Fibroblast of skin of right quadriceps (primary cell): ENCODE measurements around the gene IGF1.

Source experiments
- DNase-seq: peaks from one replicate; pipeline ENCODE4 v3.0.0-alpha.2; 2013

IGF1 gene

GRCh38 chr12:102425109-102426039 is 55.0 kb downstream of the IGF1 start:
- DNase-seq = no peak

- DNase-seq = no peak
Observed at GRCh38 chr12:102423462-102423861, 56.9 kb downstream of the IGF1 start.

DNA sequence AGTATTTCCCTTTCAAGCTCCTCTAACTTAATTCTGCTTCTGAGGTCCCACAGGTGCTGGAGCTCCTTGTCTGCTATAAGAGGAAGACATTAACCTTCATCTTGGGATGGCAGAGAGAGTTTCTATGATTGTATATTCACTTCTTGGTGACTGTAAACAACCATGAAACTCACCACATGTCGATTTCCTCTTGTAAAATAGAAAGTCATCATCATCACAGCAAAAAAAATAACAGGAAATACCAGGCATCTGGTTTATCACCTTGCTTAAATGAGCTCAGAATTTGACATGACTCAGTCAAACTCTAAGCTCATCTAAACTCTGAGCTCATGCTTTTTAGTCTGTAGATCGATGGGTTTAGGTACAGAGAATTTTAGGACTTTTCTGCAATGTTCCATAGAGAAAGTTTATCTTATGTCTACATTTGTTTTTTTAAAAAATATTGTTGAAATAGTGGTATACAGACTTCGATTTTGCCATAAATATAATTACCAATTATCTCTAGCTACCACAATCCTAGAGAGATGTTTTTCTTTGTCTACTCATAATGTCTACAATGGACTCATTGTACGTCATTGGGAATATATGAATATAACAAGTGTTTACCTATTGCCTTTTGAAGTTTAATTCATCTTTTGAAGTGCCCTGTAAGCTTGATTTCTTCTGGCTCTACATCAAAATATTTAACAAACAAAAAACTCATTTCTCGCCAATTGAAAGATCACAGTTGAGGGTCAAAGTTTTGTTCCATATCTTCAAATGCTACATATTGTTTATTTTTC is 58.4 kb downstream of the IGF1 start:
- no peak for DNase-seq

DNA sequence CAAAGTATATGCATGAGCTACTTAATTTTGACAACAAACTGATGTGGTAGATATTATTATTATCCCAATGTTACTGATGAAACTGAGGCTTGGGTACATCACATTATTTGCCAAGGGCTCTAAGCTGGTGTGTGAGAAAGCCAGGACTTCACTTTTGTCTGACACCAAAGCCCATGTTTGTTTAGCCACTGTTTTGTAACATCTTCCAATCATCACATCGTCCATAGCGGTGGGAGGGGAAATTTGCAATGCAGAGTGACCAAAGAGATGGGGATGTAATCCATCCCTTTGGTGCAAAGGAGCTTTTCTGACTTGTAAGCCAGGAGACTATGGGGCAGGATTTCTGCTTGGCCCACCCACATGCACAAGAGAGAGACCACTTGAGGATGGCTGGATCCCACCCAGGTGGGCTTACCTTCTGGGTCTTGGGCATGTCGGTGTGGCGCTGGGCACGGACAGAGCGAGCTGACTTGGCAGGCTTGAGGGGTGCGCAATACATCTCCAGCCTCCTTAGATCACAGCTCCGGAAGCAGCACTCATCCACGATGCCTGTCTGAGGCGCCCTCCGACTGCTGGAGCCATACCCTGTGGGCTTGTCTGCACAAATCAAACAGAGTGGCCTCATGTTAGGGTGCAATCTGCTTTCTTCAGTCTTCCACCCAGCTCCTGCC is 61.1 kb downstream of the IGF1 start:
- no peak for DNase-seq

DNA sequence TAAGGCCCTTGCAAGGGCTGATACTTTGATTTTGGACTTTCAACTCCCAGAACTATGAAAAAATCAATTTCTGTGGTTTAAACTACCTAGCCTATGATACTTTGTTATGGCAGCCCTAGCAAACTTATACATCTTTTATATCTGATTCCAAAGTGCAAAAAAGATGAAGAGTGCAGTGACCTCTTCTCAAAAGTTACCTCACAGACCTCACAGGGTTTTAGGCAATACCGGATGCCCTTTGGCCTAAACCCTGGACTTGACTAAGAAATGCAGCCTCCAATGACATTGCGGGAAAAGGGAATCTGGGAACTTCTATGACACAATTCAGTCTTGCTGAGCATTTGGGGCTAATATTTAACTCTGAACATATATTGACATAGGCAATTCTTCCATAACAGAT is 63.3 kb downstream of the IGF1 start:
- no peak for DNase-seq

DNA sequence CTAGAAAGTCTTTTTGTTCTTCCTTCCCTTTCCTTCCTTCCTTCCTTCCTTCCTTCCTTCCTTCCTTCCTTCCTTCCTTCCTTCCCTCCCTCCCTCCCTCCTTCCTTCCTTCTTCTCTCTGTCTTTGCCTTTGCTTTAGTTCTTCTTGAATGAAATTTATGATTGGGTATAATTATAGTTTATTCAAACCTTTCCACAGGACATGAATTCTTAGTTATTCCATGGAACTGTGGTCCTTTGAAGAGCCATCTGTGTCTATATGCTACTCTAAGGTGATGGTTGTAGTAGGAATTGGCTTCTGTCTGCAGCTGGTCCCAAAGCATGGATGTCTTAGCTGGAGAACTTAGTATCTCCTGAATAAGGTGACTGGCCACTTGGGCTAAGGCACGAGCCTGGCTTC is 64.8 kb downstream of the IGF1 start:
- DNase-seq = no peak

DNA sequence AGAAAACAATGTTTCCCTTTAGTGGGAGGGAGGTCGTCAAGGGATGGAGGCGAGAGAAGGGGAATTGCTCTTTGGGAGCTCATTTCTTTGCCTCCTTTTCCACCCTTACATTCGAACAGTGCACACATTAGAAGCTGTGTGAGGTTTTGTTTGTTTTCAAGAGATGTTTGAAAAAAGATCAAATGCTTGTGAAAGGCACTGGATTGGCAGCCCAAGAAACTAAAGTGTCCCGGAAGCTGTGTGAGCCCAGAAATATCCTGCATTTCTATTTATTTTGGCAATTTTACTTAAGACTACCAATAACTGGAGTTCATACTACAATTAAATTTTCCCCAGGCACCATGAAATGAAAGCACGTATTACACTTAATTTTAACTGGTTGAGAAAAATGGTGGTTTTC is 67.0 kb downstream of the IGF1 start:
- DNase-seq = no peak

DNA sequence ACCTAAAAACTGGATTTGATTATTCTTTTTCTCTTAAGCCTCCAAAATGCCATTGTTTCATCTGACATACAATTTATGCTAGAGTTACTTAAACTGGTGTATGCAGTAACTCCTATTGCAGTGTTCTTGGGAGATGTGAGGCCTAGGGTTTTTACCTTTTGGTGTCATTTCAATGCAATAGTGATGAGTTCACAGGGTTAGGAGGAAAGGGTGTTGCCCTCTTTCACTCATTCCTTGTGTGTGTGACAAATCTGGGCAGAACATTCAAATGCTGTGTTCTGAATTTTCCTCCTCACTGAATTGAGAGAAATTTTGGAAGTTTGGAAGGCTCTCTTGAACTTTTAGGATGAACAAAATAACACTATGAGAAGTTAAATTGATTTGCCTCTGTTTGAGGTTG is 69.9 kb downstream of the IGF1 start:
- no peak for DNase-seq

GRCh38 chr12:102408487-102409297 is 71.7 kb downstream of the IGF1 start:
- no peak for DNase-seq

- no peak for DNase-seq
Observed at GRCh38 chr12:102407776-102408486, 72.4 kb downstream of the IGF1 start.

DNA sequence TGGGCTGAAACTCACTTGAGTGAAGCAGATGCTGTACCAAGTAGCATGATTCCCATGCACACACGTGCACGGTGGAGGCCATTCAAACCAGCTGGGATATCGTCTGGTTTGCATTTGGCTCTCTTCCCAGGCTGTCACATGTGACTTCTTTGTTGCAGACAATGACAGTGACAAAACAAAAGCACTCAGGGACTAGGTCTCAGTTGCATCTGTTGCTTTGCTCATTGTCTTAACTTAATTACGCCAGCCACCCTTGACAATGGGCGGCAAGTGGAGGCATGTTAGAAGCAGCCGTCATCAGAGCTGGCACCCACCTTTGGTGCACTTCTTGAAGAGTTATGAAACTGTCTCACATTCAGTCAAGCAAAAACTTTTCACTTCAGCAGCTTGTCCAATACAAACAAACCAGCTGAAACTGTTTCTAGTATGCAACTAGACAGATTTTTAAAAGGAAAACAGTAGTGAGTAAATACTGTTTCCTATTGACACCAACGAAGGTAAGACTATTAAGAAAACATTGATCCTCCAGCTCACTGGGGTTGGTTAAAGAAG is 74.3 kb downstream of the IGF1 start:
- no peak for DNase-seq

GRCh38 chr12:102401087-102401486 is 79.3 kb downstream of the IGF1 start:
- DNase-seq = no peak

DNA sequence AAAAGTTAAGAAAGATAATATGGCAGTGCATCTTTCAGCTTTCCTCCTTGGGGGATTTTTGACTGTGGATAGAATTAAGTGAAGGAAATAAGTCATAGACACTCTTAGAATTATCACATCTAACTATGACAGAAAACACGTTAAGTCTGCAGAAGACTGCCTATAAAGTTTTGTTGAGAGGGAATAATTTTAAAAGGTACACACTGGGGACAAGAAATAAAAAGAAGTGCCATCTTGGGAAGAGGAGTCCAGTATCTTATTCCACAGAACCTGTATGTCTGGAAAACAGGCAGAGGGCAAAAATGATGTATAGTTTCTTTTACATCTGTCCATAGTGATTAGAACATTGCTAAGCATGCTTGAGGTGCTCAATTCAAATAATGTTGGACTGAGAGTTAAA is 80.7 kb downstream of the IGF1 start:
- DNase-seq = no peak

DNA sequence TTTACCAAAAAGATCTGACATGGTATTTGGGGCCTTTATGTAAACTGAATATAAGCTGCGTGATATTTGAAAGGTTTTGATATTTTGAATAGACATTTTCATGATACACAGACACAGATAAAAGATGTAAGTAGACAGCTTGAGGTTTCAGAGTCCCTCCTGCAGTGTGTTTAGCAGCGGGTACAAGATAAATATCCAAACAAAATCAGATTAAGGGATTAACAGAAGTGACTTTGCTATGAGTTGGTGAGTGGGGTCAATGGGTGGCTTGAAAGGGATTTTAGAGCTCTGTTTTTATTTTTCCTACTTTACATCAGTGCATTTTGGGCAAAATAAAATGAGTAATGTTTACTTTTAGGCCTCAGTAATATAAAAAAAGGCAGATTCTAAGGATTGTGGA is 84.1 kb downstream of the IGF1 start:
- no peak for DNase-seq

DNA sequence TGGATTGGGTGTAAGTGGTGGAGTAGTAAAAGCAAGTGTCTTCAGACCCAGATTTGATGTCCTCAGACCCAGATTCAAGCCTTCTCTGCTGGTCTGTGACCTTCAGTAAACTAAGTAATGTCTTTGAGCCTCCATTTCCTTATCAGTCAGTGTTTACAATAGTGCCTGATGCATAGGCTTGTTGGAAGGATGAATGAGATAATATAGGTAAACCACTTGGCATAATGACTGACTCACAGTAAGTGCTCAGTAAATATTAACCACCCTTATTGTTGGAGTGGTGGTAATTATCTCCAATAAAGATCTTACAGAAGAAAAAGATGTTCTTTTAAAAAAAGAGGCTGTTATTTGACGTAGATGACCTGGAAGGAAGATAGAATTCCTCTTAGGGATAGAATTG is 86.2 kb downstream of the IGF1 start:
- no peak for DNase-seq

DNA sequence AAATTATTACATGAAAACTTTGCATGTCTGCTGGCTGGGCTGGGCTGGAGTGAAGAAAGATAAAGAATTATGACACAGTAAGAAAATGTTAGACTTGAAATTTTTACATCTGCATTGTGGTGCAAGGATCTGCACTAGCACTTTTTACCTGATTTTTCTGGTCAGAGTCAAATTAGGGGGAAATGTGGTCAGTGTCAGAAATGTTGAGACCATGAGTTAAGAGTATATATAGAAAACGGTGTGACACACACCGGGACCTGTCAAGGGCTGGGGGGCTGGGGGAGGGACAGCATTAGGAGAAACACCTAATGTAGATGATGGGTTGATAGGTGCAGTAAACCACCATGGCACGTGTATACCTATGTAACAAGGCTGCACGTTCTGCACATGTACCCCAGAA is 90.3 kb downstream of the IGF1 start:
- no peak for DNase-seq

- no peak for DNase-seq
Observed at GRCh38 chr12:102388469-102388868, 91.9 kb downstream of the IGF1 start.

DNA sequence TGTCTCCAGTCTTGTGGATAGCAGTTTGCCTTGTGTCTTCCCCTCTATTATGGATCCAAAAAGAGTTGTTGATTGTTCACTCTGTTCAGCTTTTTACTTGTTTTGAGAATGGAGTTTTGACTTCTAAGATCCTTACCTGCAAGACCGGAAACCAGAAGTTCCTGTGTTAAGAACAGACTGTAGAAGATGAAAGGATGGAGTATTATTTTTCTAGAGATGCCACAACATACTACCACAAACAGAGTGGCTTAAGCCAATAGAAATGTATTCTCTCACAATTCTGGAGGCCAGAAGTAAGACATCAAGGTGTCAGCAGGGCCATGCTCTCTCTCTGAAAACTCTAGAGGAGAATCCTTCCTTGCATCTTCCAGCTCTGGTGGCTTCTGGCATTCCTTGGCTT is 95.0 kb downstream of the IGF1 start:
- DNase-seq = no peak

GRCh38 chr12:102379346-102380162 is 100.8 kb downstream of the IGF1 start:
- DNase-seq = no peak

- no peak for DNase-seq
Observed at GRCh38 chr12:102376781-102377180, 103.6 kb downstream of the IGF1 start.
